Renal cortical epithelial cell (primary cell): ENCODE data around the gene OSBPL2. TPM values are rescaled to one million over a fixed set of nuclear protein-coding genes. Genes with fewer than 3 reads are reported as not detected.
A peak's percentile ranks its signal among the peaks of the same experiment; 100 is the strongest.

Experiments
- DNase-seq: peaks from one replicate; pipeline ENCODE4 v3.0.0-alpha.2; 2011; ENCODE audit warnings: low read depth
- total RNA-seq: library from RNA; depleted of rRNA; stranded (reverse); fragments of >200 nt; gene quantifications from 2 replicates; pipeline ENCODE4 v1.2.3, GENCODE V29; 2014

OSBPL2 gene
- total RNA-seq, 1 donor from 2014 or later, result 41.9 TPM

- DNase-seq, result no peak
Measured at GRCh38 chr20:62300319-62300718, 62.0 kb downstream of the OSBPL2 start.

GRCh38 chr20:62301111-62301668, 62.9 kb downstream of the OSBPL2 start:
- DNase-seq, result no peak

DNA sequence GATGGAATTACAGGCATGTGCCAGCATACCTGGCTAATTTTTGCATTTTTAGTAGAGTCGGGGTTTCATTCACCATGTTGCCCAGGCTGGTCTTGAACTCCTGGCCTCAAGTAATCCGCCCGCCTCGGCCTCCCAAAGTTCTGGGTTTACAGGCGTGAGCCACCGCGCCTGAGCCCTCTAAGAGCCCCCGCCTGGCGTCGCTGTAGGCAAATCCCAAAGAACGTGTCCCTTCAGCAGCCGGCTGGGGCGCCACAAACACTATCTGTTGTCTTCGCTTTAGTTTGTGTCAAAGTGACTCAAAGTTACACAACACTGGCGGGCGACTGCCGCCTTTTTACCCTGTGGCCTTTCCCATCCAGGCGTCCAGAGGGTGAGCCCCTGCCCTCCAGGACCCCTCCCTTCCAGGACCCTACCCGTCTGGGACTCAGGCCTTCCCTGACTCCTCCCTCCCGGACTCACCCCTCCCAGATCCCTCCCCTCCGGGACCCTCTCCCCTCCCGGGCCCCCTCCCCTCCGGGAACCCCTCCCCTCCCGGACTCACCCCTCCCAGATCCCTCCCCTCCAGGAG, 63.5 kb downstream of the OSBPL2 start:
- DNase-seq, result peak; percentile 84

GRCh38 chr20:62302341-62303061, 64.2 kb downstream of the OSBPL2 start, which contains the start of gene ADRM1:
Gene ADRM1, plus strand, starts transcription at chr20:62302997. Its CDS starts 572 bp downstream, at chr20:62303569.
- peak; percentile 81 for DNase-seq

GRCh38 chr20:62303062-62303339, 64.7 kb downstream of the OSBPL2 start:
- no peak for DNase-seq

DNA sequence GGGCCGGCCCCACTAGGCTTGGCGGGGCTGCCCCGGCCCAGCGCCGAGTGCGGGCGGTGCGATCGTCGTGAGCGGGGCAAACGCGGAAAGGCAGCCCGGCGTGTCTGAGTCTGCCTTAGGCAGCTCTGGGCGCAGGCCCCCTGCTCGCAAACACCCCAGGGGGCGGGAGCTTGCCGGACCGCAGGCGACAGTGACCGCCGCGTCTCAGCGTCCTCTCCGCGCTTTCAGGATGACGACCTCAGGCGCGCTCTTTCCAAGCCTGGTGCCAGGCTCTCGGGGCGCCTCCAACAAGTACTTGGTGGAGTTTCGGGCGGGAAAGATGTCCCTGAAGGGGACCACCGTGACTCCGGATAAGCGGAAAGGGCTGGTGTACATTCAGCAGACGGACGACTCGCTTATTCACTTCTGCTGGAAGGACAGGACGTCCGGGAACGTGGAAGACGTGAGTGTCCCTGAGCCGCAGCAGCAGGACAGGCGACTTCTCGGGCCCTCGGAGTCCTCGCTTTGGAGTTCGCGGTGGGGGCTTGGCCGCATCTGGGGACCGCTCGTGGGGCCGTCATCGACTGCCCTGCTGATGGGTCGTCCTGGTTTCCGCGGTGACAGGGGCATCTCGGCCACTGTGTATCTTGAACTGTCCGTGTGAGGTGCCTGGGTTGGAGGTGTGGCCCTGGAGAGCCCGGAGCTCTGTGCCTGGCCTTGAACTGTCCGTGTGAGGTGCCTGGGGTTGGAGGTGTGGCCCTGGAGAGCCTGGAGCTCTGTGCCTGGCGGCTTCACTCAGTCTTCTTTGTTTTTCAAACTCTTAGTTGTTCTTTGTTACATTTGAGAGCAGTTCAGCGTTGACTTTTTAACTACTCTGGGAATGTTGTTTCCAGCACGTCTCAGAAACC, 65.3 kb downstream of the OSBPL2 start:
- peak; percentile 13 for DNase-seq

GRCh38 chr20:62304331-62305148, 66.2 kb downstream of the OSBPL2 start:
- DNase-seq, result no peak

GRCh38 chr20:62305149-62305764, 66.9 kb downstream of the OSBPL2 start:
- peak; percentile 18 for DNase-seq

GRCh38 chr20:62305765-62306413, 67.6 kb downstream of the OSBPL2 start:
- DNase-seq, result peak; percentile 4

GRCh38 chr20:62306414-62307187, 68.3 kb downstream of the OSBPL2 start:
- DNase-seq, result no peak

DNA sequence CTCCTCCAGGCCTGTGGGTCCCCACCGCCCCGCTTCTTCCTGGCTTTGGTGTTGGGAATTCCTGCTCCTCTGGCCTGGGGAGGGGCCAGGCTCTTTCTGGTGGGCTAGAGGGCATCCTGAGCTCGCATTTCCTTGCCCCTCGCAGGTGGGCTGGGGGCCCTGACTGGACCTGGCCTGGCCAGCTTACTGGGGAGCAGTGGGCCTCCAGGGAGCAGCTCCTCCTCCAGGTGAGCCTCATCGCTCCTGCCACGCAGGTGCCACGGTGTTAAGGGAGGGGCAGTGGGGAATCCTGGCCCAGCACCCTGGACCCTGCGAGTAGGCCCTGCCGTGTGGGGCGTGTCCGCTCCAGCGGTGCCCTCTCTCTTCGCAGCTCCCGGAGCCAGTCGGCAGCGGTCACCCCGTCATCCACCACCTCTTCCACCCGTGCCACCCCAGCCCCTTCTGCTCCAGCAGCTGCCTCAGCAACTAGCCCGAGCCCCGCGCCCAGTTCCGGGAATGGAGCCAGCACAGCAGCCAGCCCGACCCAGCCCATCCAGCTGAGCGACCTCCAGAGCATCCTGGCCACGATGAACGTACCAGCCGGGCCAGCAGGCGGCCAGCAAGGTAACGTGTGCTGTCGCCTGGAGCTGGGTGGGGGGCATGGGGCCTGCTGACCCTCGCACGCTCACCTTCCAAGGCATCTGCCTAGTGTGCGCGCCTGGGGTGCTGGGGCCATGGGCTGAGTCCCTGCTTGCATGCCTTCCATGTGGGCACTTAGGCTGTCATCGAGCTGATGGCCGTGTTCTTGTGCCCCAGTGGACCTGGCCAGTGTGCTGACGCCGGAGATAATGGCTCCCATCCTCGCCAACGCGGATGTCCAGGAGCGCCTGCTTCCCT, 69.1 kb downstream of the OSBPL2 start:
- DNase-seq, result no peak

DNA sequence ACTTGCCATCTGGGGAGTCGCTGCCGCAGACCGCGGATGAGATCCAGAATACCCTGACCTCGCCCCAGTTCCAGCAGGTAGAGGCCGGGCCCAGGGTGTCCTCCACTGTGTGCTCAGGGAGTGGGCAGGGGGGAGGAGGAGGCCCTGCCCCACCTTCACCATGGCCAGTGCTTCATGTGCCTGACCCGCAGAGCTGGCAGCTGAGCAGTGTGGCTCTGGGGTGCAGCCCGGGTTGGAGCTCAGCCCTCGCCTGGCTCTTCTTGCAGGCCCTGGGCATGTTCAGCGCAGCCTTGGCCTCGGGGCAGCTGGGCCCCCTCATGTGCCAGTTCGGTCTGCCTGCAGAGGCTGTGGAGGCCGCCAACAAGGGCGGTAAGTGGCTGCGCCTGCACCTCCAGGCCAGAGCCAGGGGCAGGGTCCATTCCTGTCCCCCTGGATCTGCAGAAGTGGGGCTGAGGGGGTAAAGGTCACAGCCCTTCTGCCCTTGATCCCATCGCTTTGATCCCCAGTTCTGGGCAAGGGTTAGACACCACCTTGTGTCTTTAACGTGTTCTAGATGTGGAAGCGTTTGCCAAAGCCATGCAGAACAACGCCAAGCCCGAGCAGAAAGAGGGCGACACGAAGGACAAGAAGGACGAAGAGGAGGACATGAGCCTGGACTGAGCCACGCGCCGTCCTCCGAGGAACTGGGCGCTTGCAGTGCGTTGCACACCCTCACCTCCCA, 69.9 kb downstream of the OSBPL2 start:
- no peak for DNase-seq

- no peak for DNase-seq
Measured at GRCh38 chr20:62309198-62309944, 71.0 kb downstream of the OSBPL2 start.

GRCh38 chr20:62309947-62310756, 71.8 kb downstream of the OSBPL2 start:
- no peak for DNase-seq

- no peak for DNase-seq
Measured at GRCh38 chr20:62310757-62311121, 72.4 kb downstream of the OSBPL2 start.

- DNase-seq, result no peak
Measured at GRCh38 chr20:62311150-62311549, 72.8 kb downstream of the OSBPL2 start.
